C4-2B (cell line): ENCODE results near the gene SSNA1.

Experiments used
- ZFX ChIP-seq: fragments of 450-650 bp; IDR thresholded peaks from 2 replicates; pipeline ENCODE4 v1.6.1; 2017
- TF ChIP-seq, protein P1 (sequence below): fragments of 450-650 bp; conservative IDR thresholded peaks from 2 replicates; pipeline ENCODE4 v1.5.1; 2017; ENCODE audit warnings: mild to moderate bottlenecking

DNA sequence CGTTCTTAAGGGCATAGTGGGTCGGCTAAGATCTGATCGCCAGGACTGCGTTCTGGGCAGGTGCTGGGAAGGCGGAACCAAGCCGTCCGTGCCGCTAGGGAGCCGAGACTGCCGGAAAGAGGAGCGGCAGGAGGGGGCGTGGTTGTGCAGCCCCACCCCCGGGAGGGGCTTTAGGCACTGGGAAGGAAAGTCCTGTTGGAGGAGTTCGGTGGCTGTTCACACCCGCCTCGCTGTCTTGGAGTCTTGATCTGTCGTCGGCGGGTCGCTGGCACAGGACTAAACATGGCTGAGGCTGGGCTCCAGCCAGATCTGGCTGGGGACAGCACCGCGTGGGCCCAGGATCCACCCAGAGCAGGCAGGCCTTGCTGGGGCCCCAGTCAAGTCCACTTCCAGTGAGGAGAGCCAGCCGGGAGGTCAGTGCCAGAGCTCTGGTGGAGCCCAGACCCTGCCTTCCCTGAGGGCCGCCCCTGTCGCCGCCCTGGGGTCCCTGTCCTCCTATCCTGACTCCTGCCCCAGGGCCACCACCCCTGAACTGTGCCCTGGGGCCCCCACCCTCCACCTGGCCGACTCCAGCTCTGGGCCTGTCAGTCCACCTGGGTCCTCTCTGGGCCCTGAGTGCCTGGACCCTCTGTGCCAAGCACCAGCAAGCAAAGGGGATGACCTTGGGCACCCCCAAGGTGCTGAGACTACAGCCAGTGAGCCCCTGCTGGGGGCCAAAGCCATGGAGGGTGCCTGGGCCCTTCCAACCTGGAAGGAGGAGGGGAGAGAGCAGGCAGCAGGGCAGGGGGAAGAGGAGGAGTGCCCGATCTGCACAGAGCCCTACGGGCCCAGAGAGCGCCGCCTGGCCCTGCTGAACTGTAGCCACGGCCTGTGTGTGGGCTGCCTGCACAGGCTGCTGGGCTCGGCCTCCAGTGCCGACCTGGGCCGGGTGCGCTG is 29.1 kb downstream of the SSNA1 start:
- TF ChIP-seq, protein P1, sequence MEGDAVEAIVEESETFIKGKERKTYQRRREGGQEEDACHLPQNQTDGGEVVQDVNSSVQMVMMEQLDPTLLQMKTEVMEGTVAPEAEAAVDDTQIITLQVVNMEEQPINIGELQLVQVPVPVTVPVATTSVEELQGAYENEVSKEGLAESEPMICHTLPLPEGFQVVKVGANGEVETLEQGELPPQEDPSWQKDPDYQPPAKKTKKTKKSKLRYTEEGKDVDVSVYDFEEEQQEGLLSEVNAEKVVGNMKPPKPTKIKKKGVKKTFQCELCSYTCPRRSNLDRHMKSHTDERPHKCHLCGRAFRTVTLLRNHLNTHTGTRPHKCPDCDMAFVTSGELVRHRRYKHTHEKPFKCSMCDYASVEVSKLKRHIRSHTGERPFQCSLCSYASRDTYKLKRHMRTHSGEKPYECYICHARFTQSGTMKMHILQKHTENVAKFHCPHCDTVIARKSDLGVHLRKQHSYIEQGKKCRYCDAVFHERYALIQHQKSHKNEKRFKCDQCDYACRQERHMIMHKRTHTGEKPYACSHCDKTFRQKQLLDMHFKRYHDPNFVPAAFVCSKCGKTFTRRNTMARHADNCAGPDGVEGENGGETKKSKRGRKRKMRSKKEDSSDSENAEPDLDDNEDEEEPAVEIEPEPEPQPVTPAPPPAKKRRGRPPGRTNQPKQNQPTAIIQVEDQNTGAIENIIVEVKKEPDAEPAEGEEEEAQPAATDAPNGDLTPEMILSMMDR: no peak; the same call in 1 of the 2 replicates
- TF ChIP-seq ZFX: no peak; the same call in 1 of the 2 replicates
